ENCODE data around the gene CLNK. TPM values are rescaled to one million over a fixed set of nuclear protein-coding genes. Genes with fewer than 3 reads are reported as not detected.

The CLNK gene, protein sequence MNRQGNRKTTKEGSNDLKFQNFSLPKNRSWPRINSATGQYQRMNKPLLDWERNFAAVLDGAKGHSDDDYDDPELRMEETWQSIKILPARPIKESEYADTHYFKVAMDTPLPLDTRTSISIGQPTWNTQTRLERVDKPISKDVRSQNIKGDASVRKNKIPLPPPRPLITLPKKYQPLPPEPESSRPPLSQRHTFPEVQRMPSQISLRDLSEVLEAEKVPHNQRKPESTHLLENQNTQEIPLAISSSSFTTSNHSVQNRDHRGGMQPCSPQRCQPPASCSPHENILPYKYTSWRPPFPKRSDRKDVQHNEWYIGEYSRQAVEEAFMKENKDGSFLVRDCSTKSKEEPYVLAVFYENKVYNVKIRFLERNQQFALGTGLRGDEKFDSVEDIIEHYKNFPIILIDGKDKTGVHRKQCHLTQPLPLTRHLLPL
- not detected in 2 replicates for total RNA-seq (2014; rRNA removed; shearing (Covaris generic))
- polyA plus RNA-seq (2016; fragmentation: Nextera tagmentation; extraction: Ambion mirVana): not detected in 2 replicates

- no peaks in the 10 kb centered on the region for H3K27me3 ChIP-seq (replicated peaks; ENCODE audit: insufficient read depth)
- 36 to 39% methylated on average over 8 of the region's 8 CpGs for WGBS, 2 experiments (ENCODE audit: low coverage in 1 of 2, low lambda C conversion rate in 2 of 2, missing lambda C conversion rate in 2 of 2)
- TF ChIP-seq EZH2phosphoT487 (IDR thresholded peaks at IDR 0.05; ENCODE audit: insufficient read depth, low read depth): no peak
- no peak for TF ChIP-seq EZH2 (IDR thresholded peaks at IDR 0.05; ENCODE audit: insufficient read depth, poor library complexity, severe bottlenecking)
- H3K4me3 ChIP-seq: no peak within 1 kb of the TSS
- no peaks in the 10 kb centered on the region for H3F3A ChIP-seq (ENCODE audit: insufficient read depth)
- no peak within 1 kb of the TSS for H2AFZ ChIP-seq
- no peaks in the 10 kb centered on the region for H3K79me2 ChIP-seq (ENCODE audit: insufficient read depth)
- no peaks in the 10 kb centered on the region for H3K4me1 ChIP-seq (ENCODE audit: insufficient read depth)
- no peak within 1 kb of the TSS for H3K4me2 ChIP-seq (ENCODE audit: unreplicated experiment)
- H3K36me3 ChIP-seq (ENCODE audit: low read depth): no peaks in the 10 kb centered on the region
- in situ Hi-C loops (cut with MboI): no loop called here
- no peak for DNase-seq
- H3K9ac ChIP-seq: no peak within 1 kb of the TSS
- H4K20me1 ChIP-seq (ENCODE audit: insufficient read depth): no peaks in the 10 kb centered on the region
- H3K27ac ChIP-seq: no peak within 1 kb of the TSS
- no peaks in the 10 kb centered on the region for H3K9me2 ChIP-seq (ENCODE audit: insufficient read depth)
- H3K9me3 ChIP-seq (ENCODE audit: low read depth): no peaks in the 10 kb centered on the region
These were observed at the start of gene CLNK for GRCh38 chr4:10684631-10685030. Gene CLNK, minus strand, starts transcription at chr4:10684768. Its CDS starts 16,899 bp downstream, at chr4:10667869.

- in situ Hi-C loops (cut with MboI): no loop called here
- Histone ChIP-seq H3K9me2 (ENCODE audit: insufficient read depth) (no peaks in the 10 kb centered on the region), H3F3A (ENCODE audit: insufficient read depth) (no peaks in the 10 kb centered on the region), H3K79me2 (ENCODE audit: insufficient read depth) (no peaks in the 10 kb centered on the region), H3K27ac (no peak overlapping the region), H3K9ac (no peak overlapping the region), H3K27me3 (replicated peaks; ENCODE audit: insufficient read depth) (peaks cover 7% of the 10 kb centered on the region; the same call in 1 of the 2 replicates), H3K9me3 (ENCODE audit: low read depth) (no peaks in the 10 kb centered on the region), H2AFZ (no peak overlapping the region), H3K36me3 (ENCODE audit: low read depth) (no peaks in the 10 kb centered on the region), H3K4me1 (ENCODE audit: insufficient read depth) (no peaks in the 10 kb centered on the region), H3K4me3 (no peak overlapping the region), H3K4me2 (ENCODE audit: unreplicated experiment) (no peak overlapping the region), H4K20me1 (ENCODE audit: insufficient read depth) (no peaks in the 10 kb centered on the region)
- TF ChIP-seq EZH2phosphoT487 (IDR thresholded peaks at IDR 0.05; ENCODE audit: insufficient read depth, low read depth) (no peak), EZH2 (IDR thresholded peaks at IDR 0.05; ENCODE audit: insufficient read depth, poor library complexity, severe bottlenecking) (no peak)
- 3 to 16% methylated on average over 1 of the region's 1 CpG for WGBS, 2 experiments (ENCODE audit: low coverage in 1 of 2, low lambda C conversion rate in 2 of 2, missing lambda C conversion rate in 2 of 2)
- no peak for DNase-seq
These were observed 49.0 kb upstream of the CLNK start for GRCh38 chr4:10733481-10734062.

GRCh38 chr4:10732914-10733415 lies 48.4 kb upstream of the CLNK start:
- Histone ChIP-seq H3F3A (ENCODE audit: insufficient read depth) (no peaks in the 10 kb centered on the region), H3K27ac (no peak overlapping the region), H3K27me3 (replicated peaks; ENCODE audit: insufficient read depth) (peaks cover 7% of the 10 kb centered on the region; the same call in 1 of the 2 replicates), H3K36me3 (ENCODE audit: low read depth) (no peaks in the 10 kb centered on the region), H3K79me2 (ENCODE audit: insufficient read depth) (no peaks in the 10 kb centered on the region), H3K9me3 (ENCODE audit: low read depth) (no peaks in the 10 kb centered on the region), H2AFZ (no peak overlapping the region), H3K4me1 (ENCODE audit: insufficient read depth) (no peaks in the 10 kb centered on the region), H3K9ac (no peak overlapping the region), H4K20me1 (ENCODE audit: insufficient read depth) (no peaks in the 10 kb centered on the region), H3K4me3 (no peak overlapping the region), H3K9me2 (ENCODE audit: insufficient read depth) (no peaks in the 10 kb centered on the region), H3K4me2 (ENCODE audit: unreplicated experiment) (no peak overlapping the region)
- in situ Hi-C loops (cut with MboI): no loop called here
- 11 to 12% methylated on average over 5 of the region's 5 CpGs for WGBS, 2 experiments (ENCODE audit: low coverage in 1 of 2, low lambda C conversion rate in 2 of 2, missing lambda C conversion rate in 2 of 2)
- TF ChIP-seq EZH2 (IDR thresholded peaks at IDR 0.05; ENCODE audit: insufficient read depth, poor library complexity, severe bottlenecking) (no peak), EZH2phosphoT487 (IDR thresholded peaks at IDR 0.05; ENCODE audit: insufficient read depth, low read depth) (no peak)
- DNase-seq: no peak

DNA sequence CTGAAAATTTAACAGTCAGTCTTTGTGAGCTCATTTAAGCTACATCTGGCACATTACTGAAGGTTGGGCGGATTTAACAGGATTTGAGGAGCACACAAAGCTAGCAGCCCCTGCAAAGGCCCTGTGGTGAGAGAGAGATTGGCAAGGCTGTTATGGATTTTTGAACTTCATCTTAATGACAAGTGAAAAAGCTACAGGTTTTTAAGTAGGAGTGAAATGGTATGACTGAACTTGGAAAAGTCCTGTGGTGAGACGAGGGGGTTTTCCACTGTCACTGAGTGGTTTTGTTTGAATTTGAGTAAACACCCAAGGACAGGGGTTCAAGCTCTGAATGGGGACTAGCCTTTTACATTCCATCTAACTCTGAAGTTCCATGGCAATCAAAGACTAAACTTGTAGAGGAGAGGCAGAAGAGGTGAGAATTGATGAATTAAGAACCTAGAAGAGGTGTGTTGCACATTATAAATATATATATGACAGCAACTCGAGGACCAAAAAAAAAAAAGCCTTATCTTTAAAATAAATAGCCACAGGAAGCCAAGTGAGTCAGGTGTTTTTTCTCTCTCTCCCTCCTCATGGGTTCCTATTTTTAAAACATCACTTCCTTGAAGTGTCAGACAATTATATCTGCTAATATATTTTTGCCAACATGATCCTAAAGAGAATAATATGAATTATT lies 47.8 kb upstream of the CLNK start:
- Histone ChIP-seq H3K79me2 (ENCODE audit: insufficient read depth) (no peaks in the 10 kb centered on the region), H3K9me2 (ENCODE audit: insufficient read depth) (no peaks in the 10 kb centered on the region), H4K20me1 (ENCODE audit: insufficient read depth) (no peaks in the 10 kb centered on the region), H3K4me2 (ENCODE audit: unreplicated experiment) (no peak overlapping the region), H3K27me3 (replicated peaks; ENCODE audit: insufficient read depth) (peaks cover 7% of the 10 kb centered on the region; the same call in 1 of the 2 replicates), H3K27ac (no peak overlapping the region), H3K4me1 (ENCODE audit: insufficient read depth) (no peaks in the 10 kb centered on the region), H3K9ac (no peak overlapping the region), H3K36me3 (ENCODE audit: low read depth) (no peaks in the 10 kb centered on the region), H3F3A (ENCODE audit: insufficient read depth) (no peaks in the 10 kb centered on the region), H3K4me3 (no peak overlapping the region), H3K9me3 (ENCODE audit: low read depth) (no peaks in the 10 kb centered on the region), H2AFZ (no peak overlapping the region)
- TF ChIP-seq EZH2phosphoT487 (IDR thresholded peaks at IDR 0.05; ENCODE audit: insufficient read depth, low read depth): no peak
- no peak for TF ChIP-seq EZH2 (IDR thresholded peaks at IDR 0.05; ENCODE audit: insufficient read depth, poor library complexity, severe bottlenecking)
- no peak for DNase-seq
- in situ Hi-C loops (cut with MboI): no loop called here
- 1 to 5% methylated on average over 3 of the region's 3 CpGs for WGBS, 2 experiments (ENCODE audit: low coverage in 1 of 2, low lambda C conversion rate in 2 of 2, missing lambda C conversion rate in 2 of 2)

Data from GM23248 (cell line).